Stimulated activated CD8-positive, alpha-beta memory T cell treated with anti-CD3 and anti-CD28 coated beads, Interleukin-15, amount 100 ng/mL, for 4 hours (primary cell): Measurements from ENCODE around the gene KLHL28.

Source experiments
- DNase-seq, 2 donors: peaks; one replicate each; pipeline ENCODE4 v3.0.0-alpha.2; 2020; ENCODE audit warnings: low read depth in 2 of 2

Gene KLHL28

GRCh38 chr14:44960146-44960545 is 1.6 kb downstream of the KLHL28 start:
- DNase-seq, result no peak

- no peak for DNase-seq
Measured at GRCh38 chr14:44959538-44959937, 2.2 kb downstream of the KLHL28 start.

GRCh38 chr14:44956866-44957265 is 4.9 kb downstream of the KLHL28 start:
- DNase-seq, result no peak

- no peak for DNase-seq
Measured at GRCh38 chr14:44955528-44955927, 6.2 kb downstream of the KLHL28 start.

- no peak for DNase-seq
Measured at GRCh38 chr14:44954750-44955149, 7.0 kb downstream of the KLHL28 start.

- DNase-seq, result no peak
Measured at GRCh38 chr14:44952391-44953110, 9.2 kb downstream of the KLHL28 start.

GRCh38 chr14:44951051-44951450 is 10.7 kb downstream of the KLHL28 start:
- DNase-seq, result no peak

GRCh38 chr14:44945264-44945663 is 16.5 kb downstream of the KLHL28 start:
- DNase-seq, result no peak

- DNase-seq, result no peak
Measured at GRCh38 chr14:44944107-44944506, 17.6 kb downstream of the KLHL28 start.

GRCh38 chr14:44942436-44942835 is 19.3 kb downstream of the KLHL28 start:
- DNase-seq, result no peak

GRCh38 chr14:44941591-44941990 is 20.2 kb downstream of the KLHL28 start:
- DNase-seq, result no peak

- no peak for DNase-seq
Measured at GRCh38 chr14:44940944-44941343, 20.8 kb downstream of the KLHL28 start.

GRCh38 chr14:44940211-44940610 is 21.5 kb downstream of the KLHL28 start:
- no peak for DNase-seq

- DNase-seq, result no peak
Measured at GRCh38 chr14:44937547-44937946, 24.2 kb downstream of the KLHL28 start.

GRCh38 chr14:44935155-44935554 is 26.6 kb downstream of the KLHL28 start:
- no peak for DNase-seq

- no peak for DNase-seq
Measured at GRCh38 chr14:44928793-44929192, 33.0 kb downstream of the KLHL28 start.

GRCh38 chr14:44914849-44915248 is 46.9 kb downstream of the KLHL28 start:
- DNase-seq, result no peak

- no peak for DNase-seq
Measured at GRCh38 chr14:44912041-44912869, 49.5 kb downstream of the KLHL28 start.

GRCh38 chr14:44910821-44911220 is 50.9 kb downstream of the KLHL28 start:
- no peak for DNase-seq

GRCh38 chr14:44901696-44902095 is 60.1 kb downstream of the KLHL28 start:
- DNase-seq, result no peak

GRCh38 chr14:44898551-44898950 is 63.2 kb downstream of the KLHL28 start:
- no peak for DNase-seq

- DNase-seq, result no peak
Measured at GRCh38 chr14:44897845-44898151, 63.9 kb downstream of the KLHL28 start.
